NCI-H345 (cell line): ENCODE results near the gene SIDT1.

Experiments used
- DNase-seq: peaks from one replicate; lab custom pipeline; 2025; lab: John Stamatoyannopoulos, UW

SIDT1 gene

DNA sequence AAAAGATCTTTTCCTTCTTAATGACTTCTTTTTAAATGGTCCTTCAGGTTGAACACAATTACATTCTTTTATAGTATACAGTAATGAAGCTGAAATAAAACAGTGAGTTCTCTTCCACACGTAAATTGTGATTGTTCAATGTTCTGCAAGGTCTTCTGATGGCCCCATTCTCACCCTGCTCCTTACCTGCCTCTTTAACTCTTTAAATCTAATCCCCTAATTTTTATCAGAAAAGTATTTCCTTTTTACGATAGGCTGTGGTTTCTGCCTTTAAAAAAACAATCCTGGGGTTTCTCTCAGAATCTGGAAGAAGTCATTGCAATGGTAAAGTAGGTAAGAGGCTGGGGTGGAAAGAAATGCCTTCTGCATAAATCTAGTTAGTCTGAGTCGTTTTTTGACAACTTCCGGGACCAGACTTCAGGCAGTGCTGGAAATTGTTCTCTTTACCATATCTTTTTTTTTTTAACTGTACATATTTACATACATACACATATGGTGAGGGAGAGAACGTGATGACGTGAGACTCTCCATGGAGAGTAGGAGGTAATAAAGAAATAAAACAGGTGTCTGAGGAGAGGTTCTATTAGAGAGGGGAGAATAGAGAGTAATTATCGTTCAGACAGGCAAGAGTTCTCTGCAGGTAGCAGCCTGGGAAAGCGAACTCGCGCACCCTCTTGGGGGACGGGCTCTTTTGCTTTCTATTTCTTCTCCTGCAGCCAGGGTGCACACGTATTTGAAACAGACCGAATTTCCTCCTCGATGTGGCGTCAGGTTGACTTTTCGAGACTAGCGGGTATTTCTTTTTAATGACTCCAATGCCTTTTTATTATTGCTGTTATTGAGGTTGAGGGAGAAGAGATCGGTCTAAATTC is at the start of gene SIDT1:
TSS of gene SIDT1 (plus strand) at position 730 of the 872 bp plus-strand sequence. CDS start 467 bp downstream, outside the sequence.
- DNase-seq: peak; percentile 48

GRCh38 chr3:113485161-113485609 is 47.2 kb upstream of the SIDT1 start:
- no peak for DNase-seq

DNA sequence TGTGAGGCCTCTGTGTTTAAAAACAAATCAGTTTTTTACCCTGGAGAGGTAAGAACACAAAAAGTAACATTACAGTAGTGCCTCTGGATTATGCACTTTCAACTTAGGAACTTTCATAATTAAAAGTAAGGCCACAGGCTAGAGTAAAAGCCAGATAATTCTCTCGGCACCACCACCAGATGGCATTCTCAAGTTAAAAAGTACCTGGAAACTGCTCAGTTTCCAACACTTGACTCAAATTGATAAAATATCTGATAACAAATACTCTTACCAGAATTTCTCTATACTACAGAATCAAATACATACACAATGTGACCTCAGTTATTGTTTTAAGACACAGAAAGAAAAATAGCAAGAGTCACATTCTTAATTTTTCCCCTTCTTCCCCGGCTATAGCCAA is 37.3 kb upstream of the SIDT1 start:
- DNase-seq: no peak

DNA sequence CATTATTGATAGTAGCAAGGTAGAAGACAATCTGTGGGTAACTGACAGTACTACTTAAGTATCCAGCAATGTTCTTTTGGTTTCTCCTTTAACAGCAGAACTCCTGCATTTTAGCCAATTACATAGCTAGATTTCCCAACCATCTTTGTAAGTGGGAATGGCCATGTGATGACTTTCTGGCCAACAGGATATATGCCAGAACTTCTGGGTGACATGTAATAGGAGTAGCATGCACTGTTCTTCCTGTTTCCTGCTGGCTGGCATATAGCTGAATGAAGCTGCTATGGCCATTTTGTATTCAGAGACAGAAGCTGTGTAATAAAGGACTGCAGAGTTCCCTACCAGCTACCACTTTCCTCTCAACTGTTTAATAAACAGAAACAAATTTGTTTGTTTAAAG is 35.4 kb upstream of the SIDT1 start:
- no peak for DNase-seq

DNA sequence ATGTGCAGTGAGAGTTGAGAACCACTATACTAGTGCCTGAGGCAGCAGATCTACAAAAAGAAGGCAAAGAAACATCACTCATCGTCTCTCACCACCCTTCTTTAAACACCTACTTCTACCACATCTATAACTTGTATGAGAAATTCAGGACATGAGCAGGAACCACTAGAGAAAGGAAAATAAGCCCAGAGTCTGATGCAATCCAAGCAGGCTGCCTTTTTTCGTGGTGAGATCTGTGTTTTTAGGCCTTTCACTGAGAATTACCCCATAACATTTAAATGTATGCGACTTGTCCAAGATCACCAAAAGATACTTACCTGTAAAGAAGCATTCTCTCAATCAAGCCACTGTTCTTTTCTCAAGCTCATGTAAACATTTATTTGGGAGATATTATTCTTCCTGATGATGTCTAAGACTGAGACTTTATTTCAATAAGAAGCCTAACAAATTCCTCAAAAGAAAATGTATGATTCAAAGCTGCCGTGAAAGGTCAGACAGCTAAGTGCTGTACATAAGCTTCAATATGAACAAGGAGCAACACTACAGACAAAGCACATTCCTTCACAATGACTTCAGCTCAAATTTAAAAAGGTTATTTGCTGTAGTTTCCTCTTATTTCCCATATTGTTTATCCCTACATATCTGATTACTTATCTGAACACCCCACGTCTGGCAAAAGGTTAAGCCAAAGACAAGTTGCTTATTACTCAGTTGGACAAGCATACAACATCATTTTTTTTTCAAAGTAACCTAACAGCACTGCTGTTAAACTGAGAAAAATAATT is 33.9 kb upstream of the SIDT1 start:
- no peak for DNase-seq

DNA sequence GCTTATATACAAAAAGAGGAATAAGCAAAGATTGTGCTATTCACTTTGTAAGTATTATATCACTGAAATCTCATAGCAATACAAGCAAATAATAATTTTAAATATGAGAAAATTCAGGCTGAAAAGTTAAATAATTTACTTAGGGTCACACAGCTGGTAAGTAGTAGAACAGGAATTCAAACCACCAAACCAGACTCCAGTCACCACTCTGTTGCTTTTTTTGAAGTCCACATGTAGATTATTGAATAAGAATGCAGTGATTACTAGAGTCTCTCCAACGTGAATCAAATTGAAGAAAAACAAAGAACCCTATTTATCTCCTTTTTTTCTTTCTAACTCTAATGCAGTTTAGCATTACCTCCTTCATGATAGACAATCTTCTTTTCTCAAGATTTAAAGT is 33.3 kb upstream of the SIDT1 start:
- DNase-seq: no peak

- DNase-seq: no peak
Measured at GRCh38 chr3:113501597-113501996, 30.8 kb upstream of the SIDT1 start.

GRCh38 chr3:113505867-113506266 is 26.5 kb upstream of the SIDT1 start:
- no peak for DNase-seq

DNA sequence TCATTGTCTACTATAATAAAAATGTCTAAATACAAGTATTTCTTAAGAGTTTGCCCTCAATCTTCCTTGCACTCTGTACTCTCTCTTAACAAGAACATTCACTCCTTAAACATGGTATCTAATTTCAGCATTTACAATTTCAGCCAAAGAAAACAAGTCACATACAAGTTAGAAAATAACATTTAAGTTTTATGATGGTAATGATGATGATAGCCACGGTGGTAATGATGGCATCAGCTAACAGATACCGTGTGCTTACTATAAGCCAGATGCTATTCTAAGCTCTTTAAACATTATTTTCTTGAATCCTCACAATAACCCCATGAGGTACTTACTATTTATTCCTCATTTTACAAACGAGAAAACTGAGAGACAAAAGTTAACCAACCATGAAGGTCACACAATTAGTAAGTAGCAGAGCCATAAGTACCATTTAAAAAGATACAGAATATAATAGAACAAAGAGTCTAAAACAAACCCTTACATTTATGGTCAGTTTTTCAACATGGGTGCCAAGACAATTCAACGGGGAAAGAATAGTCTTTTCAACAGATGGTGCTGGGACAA is 24.8 kb upstream of the SIDT1 start:
- DNase-seq: peak; percentile 16

GRCh38 chr3:113508966-113509365 is 23.4 kb upstream of the SIDT1 start:
- DNase-seq: no peak

- DNase-seq: no peak
Measured at GRCh38 chr3:113514265-113514769, 18.0 kb upstream of the SIDT1 start.

- no peak for DNase-seq
Measured at GRCh38 chr3:113516115-113516505, 16.2 kb upstream of the SIDT1 start.

GRCh38 chr3:113521981-113522380 is 10.4 kb upstream of the SIDT1 start:
- no peak for DNase-seq

GRCh38 chr3:113523241-113523640 is 9.1 kb upstream of the SIDT1 start:
- no peak for DNase-seq

DNA sequence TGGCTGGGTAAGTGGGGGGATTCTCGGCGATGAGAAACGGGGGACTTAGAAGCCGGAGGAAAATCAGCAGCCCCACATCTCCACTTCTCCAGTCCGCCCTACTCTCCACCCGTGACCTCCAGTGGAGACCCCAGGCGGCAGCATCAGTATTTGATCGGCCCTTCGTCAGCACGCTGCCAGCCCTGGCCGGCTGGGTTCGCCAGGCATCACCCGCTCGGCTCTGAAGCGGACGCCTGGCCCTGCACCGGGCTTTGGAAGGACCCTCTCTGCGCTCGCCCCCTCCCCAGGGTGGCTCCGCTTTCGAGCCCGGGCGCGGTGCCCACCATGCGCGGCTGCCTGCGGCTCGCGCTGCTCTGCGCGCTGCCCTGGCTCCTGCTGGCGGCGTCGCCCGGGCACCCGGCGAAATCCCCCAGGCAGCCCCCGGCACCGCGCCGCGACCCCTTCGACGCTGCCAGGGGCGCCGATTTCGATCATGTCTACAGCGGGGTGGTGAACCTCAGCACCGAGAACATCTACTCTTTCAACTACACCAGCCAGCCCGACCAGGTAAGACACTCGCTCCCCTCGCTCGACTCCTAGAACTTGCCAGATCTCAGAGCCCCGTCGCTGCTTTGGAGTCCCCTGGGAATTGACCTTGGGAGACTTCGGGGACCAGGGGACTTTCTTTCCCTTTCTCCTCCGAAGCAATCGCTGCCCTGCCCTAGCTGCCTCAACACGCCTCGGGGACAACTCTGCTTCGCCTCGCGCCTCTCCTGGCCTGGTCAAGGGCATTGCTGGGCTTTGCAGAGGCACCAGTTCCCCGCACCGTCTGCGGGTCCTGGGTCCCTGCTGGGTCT is 561 bp downstream of the SIDT1 start:
- DNase-seq: peak; percentile 26

DNA sequence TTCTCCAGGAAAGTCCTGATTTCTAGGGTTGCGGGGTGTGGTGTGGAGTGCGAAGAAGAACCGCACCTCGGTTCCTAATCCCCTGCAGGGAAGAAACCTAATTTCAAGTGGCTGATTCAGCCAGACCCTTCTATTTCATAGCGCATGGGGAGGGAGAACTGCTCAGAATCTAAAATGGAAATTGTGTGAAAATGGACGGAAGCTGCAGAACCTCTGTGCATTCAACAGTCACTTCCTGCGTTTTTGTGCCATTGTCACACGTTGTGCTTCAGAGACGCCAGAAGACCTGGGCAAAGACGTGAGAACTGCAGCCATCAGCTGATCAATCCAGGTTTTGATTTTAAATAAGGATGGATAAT is 1.2 kb downstream of the SIDT1 start:
- DNase-seq: no peak

GRCh38 chr3:113534365-113534764 is 2.0 kb downstream of the SIDT1 start:
- DNase-seq: no peak

DNA sequence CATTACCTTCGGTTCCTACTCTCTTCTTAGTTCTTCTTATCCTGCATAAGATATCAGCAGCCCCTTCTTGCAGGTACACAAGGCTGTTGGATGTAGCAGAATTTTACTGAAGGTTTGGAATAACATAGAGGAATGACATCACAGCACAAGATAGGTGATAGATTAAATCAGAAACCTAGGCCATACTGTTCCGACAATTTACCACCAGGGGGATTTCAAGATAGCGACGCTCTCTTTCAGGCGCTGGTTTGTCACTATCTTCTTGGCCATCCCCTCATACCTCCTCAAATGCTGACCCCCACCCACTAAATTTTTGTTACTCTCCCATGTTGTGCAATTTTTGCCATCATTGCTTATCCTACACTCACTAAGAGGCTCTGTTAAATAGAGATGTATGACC is 3.5 kb downstream of the SIDT1 start:
- DNase-seq: no peak

DNA sequence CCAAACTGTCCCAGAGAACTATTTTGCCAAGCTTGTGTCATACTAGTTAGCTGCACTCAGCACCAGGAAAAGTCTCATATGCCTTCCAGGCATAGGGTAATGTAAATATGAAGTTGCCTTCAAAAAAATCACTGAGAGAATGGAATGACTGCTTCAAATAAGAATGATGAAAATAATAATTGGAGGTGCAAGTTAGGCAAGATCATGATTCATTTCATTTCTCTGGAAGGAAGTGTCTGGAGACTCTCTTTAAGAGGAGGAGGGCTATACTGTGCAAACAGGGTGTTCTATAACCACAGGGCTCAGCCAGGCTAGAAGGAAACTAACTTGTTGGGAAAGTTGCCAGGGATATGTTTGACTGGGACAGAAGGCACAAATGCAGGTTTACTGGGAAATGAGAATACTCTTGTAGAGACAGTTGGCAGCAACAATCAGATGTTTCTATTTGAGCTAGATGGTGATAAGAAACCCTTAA is 4.3 kb downstream of the SIDT1 start:
- no peak for DNase-seq

DNA sequence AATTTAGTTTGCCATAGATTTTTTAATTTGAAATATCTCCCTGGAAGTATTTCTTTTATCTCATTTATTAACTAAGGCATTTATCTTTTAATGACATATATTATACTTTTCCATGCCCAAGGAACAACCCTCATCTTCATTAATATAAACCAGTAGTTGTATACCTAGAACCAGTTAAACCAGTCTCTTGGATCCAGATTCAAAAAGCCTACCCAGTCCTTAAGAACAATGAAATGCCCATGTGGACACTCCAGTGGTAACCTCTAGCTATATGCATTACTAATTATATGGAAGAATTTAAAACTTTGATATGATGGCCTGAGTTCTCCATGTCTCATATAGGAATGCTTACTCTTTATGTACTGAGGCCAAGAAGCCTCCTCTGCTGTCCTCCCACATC is 4.8 kb downstream of the SIDT1 start:
- no peak for DNase-seq

DNA sequence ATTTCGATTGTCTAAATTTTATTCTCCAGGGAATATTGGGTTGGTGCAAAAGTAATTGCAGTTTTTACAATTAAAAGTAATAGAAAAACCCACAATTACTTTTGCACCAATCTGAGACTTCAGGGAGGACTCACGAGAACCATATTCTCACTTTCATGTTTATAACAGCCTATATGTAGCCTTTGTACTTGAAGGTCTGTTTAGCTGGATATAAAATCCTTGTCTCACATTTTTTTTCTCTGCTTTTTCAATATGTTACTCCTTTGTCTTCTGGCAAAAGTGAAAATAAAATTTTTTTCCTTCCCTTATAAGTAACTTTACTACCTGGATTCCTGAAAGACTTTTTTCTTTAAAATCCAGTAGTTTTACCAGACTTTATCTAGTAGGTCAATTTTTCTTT is 9.2 kb downstream of the SIDT1 start:
- DNase-seq: no peak

GRCh38 chr3:113545594-113545993 is 13.2 kb downstream of the SIDT1 start:
- no peak for DNase-seq
